Measurements from ENCODE around the gene TRPM8.

DNA sequence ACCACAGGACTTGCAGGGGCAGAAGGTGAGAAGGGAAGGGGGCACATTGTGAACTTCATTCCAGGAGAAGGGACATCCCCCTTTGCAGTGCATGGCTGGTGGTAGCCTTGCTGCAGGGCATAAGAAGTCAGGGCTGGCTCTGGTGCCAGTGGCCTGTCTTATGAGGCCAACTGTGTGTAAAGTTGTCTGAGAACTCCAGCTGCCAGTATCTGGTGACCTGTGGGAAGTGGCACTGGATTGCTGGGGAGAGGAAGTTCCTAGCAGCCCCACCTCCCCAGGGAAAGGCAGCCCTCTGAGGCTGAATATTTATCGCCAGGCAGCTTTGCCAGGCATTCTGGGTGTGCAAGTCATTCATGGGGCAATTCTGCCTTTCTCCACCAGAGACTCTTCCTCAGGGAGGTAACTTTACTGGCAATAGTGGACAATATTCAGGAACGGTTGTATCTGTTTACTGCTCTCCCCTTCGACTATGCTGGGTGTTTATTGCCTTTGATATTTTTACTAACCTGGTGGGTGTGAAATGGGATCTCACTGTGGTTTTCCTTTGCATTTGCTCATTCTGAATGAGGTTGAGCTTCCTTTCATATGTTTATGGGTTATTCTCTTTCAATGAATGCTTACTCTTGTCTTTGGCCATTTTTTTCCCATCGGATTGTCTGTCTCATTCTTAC, 12.3 kb downstream of the TRPM8 start:
- TF ChIP-seq EZH2phosphoT487 (IDR thresholded peaks at IDR 0.05; ENCODE audit: insufficient read depth, low read depth) = no peak
- no peak for TF ChIP-seq EZH2 (IDR thresholded peaks at IDR 0.05; ENCODE audit: insufficient read depth, poor library complexity, severe bottlenecking)

Data from GM23248 (cell line).